GM21786 (cell line): ENCODE results near the gene OR5K2.

Experiments used
- ATAC-seq: cut with Tn5 transposase; IDR thresholded peaks from one replicate; pipeline ENCODE4 v1.9.1; 2021; ENCODE audit not compliant: unreplicated experiment

OR5K2 gene

GRCh38 chr3:98497381-98497780 lies at the start of gene OR5K2:
TSS of gene OR5K2 (plus strand) at chr3:98497681. CDS start at chr3:98497681, 0 bp downstream.
- no peak for ATAC-seq

GRCh38 chr3:98449606-98450193 lies 47.8 kb upstream of the OR5K2 start:
- no peak for ATAC-seq

GRCh38 chr3:98450372-98450771 lies 47.1 kb upstream of the OR5K2 start:
- ATAC-seq = no peak

- ATAC-seq = no peak
Measured at GRCh38 chr3:98453827-98454226, 43.7 kb upstream of the OR5K2 start.

GRCh38 chr3:98454929-98455328 lies 42.6 kb upstream of the OR5K2 start:
- no peak for ATAC-seq

GRCh38 chr3:98457543-98457942 lies 39.9 kb upstream of the OR5K2 start:
- no peak for ATAC-seq

GRCh38 chr3:98460220-98460619 lies 37.3 kb upstream of the OR5K2 start:
- no peak for ATAC-seq

GRCh38 chr3:98462901-98463300 lies 34.6 kb upstream of the OR5K2 start, which contains the start of gene OR5K1:
TSS of gene OR5K1 (plus strand) at chr3:98463201. CDS start at chr3:98469577, 6,376 bp downstream.
- no peak for ATAC-seq

GRCh38 chr3:98482717-98483482 lies 14.6 kb upstream of the OR5K2 start:
- no peak for ATAC-seq

- ATAC-seq = no peak
Measured at GRCh38 chr3:98483626-98484025, 13.9 kb upstream of the OR5K2 start.

- ATAC-seq = no peak
Measured at GRCh38 chr3:98500019-98500418, 2.5 kb downstream of the OR5K2 start.

GRCh38 chr3:98501270-98501669 lies 3.8 kb downstream of the OR5K2 start:
- ATAC-seq = no peak

- no peak for ATAC-seq
Measured at GRCh38 chr3:98501863-98502576, 4.5 kb downstream of the OR5K2 start.

- no peak for ATAC-seq
Measured at GRCh38 chr3:98504539-98504938, 7.1 kb downstream of the OR5K2 start.

GRCh38 chr3:98508582-98508981 lies 11.1 kb downstream of the OR5K2 start:
- ATAC-seq = no peak

GRCh38 chr3:98512576-98512975 lies 15.1 kb downstream of the OR5K2 start:
- no peak for ATAC-seq

GRCh38 chr3:98513091-98513511 lies 15.6 kb downstream of the OR5K2 start:
- no peak for ATAC-seq

GRCh38 chr3:98513736-98514135 lies 16.3 kb downstream of the OR5K2 start:
- ATAC-seq = no peak

GRCh38 chr3:98514948-98515347 lies 17.5 kb downstream of the OR5K2 start:
- ATAC-seq = no peak

GRCh38 chr3:98518816-98519215 lies 21.3 kb downstream of the OR5K2 start:
- ATAC-seq = no peak

GRCh38 chr3:98519351-98519750 lies 21.9 kb downstream of the OR5K2 start:
- no peak for ATAC-seq
